ENCODE measurements around the gene SLC22A7.
"Not testable (repeated sequence)": the region's sequence is repeated elsewhere in the genome, so short reads cannot be mapped to it uniquely, and the experiment has no call there.

Gene SLC22A7

DNA sequence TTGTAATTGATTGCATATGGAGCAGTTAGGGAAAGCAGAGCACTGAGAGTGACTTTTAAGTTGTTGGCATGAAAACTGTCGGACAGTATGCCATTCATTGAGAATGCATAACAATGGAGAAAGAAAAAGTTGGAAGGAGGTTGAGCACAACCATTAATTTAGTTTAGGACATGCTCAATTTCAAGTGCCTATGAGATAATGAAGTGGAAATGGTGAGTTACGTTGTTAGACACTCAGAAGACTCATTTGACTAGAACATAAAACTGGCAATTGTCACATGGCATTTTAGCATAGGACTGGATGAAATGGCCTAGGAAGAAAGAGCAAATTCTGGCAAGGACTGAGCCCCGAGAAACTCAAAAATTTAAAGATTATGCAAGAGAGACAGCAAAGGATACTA, 49.4 kb downstream of the SLC22A7 start:
- FAIRE-seq = no peak

DNA sequence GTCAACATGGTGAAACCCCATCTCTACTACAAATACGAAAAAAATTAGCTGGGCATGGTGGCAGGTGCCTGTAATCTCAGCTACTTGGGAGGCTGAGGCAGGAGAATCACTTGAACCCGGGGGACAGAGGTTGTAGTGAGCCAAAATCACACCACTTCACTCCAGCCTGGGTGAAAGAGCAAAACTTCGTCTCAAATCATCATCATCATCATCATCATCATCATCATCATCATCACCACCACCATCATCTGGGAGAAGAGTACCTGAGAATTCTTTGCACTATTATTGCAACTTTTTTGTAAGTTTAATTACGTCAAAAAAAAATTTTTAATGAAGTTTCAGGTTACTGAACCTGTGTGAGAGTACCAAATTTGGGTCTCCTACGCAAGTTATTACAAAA, 53.9 kb downstream of the SLC22A7 start:
- not testable (repeated sequence) for FAIRE-seq
